Fibroblast of mammary gland (primary cell): ENCODE data around the gene PILRA.
"Not testable (repeated sequence)": the region's sequence is repeated elsewhere in the genome, so short reads cannot be mapped to it uniquely, and the experiment has no call there.

Source experiments
- DNase-seq: peaks from one replicate; pipeline ENCODE4 v3.0.0-alpha.2; 2010; ENCODE audit warnings: low read depth
- H3K4me3 ChIP-seq: 2 replicates; pipeline ENCODE4 v1.5.1; 2011; ENCODE audit warnings: low read depth, mild to moderate bottlenecking, low read length, moderate library complexity; ENCODE audit not compliant: control insufficient read depth
- TF ChIP-seq, protein P1 (sequence below): conservative IDR thresholded peaks from 2 replicates; pipeline ENCODE4 v1.5.1; 2011; ENCODE audit warnings: low read depth, low read length, inconsistent platforms; ENCODE audit not compliant: control insufficient read depth, insufficient read depth

The PILRA gene

DNA sequence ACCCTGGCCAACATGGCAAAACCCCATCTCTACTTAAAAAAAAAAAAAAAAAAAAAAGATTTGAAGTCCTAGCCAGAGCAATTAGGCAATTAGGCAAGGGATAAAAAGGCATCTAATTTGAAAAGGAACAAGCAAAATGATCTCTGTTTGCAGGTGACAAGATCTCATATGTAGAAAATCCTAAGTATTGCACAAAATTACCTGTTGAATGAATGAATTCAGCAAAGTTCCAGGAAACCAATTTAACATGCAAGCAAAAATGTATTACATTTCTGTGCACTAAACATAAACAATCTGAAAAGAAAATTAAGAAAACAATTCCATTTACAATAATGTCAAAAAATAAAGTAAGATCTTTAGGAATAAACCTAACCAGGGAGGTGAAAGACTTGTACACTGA lies 10.2 kb upstream of the PILRA start:
- no peak for DNase-seq
- TF ChIP-seq, protein P1, sequence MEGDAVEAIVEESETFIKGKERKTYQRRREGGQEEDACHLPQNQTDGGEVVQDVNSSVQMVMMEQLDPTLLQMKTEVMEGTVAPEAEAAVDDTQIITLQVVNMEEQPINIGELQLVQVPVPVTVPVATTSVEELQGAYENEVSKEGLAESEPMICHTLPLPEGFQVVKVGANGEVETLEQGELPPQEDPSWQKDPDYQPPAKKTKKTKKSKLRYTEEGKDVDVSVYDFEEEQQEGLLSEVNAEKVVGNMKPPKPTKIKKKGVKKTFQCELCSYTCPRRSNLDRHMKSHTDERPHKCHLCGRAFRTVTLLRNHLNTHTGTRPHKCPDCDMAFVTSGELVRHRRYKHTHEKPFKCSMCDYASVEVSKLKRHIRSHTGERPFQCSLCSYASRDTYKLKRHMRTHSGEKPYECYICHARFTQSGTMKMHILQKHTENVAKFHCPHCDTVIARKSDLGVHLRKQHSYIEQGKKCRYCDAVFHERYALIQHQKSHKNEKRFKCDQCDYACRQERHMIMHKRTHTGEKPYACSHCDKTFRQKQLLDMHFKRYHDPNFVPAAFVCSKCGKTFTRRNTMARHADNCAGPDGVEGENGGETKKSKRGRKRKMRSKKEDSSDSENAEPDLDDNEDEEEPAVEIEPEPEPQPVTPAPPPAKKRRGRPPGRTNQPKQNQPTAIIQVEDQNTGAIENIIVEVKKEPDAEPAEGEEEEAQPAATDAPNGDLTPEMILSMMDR = no peak
- no peak overlapping the region for H3K4me3 ChIP-seq

DNA sequence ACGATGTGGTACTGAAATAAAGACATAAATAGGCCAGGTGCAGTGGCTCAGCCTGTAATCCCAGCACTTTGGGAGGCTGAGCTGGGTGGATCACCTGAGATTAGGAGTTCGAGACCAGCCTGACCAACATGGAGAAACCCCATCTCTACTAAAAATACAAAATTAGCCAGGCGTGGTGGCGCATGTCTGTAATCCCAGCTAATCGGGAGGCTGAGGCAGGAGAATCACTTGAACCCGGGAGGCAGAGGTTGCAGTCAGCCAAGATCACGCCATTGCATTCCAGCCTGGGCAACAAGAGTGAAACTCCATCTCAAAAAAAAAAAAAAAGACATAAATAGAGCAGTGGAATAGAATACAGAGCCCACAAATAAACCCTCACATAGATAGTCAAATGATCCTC lies 9.5 kb upstream of the PILRA start:
- DNase-seq, H3K4me3 ChIP-seq: not testable (repeated sequence)

DNA sequence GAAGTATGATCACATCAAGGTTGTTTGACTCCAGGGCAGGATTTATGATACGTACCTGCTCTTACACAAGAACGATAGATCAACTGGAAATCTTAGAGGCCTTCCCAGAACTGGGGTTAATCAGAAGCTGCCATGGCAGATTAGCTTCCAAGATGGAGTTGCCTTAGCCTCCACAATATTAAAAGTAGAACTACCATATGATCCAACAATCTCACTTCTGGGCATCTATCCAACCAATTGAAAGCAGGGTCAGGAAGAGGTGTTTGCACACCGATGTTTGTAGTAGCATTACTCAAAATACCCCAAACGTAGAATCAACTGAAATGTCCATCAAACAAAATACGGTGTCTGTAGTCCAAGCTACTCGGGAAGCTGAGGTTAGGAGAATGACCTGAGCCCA lies 8.8 kb upstream of the PILRA start:
- TF ChIP-seq, protein P1 = no peak
- no peak for DNase-seq
- H3K4me3 ChIP-seq = no peak overlapping the region

DNA sequence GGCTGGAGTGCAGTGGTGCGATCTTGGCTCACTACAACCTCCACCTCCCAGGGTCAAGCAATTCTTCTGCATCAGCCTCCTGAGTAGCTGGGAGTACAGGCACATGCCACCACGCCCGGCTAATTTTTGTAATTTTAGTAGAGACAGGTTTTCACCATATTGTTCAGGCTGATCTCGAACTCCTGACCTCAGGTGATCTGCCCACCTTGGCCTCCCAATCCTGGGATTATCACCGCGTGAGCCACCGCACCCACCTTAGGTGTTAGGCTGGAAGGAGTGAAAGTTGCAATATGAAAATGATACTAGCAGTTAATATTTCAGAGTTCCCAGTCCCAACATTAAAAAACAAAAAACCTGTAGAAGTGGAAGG lies 7.3 kb upstream of the PILRA start:
- not testable (repeated sequence) for DNase-seq, H3K4me3 ChIP-seq

DNA sequence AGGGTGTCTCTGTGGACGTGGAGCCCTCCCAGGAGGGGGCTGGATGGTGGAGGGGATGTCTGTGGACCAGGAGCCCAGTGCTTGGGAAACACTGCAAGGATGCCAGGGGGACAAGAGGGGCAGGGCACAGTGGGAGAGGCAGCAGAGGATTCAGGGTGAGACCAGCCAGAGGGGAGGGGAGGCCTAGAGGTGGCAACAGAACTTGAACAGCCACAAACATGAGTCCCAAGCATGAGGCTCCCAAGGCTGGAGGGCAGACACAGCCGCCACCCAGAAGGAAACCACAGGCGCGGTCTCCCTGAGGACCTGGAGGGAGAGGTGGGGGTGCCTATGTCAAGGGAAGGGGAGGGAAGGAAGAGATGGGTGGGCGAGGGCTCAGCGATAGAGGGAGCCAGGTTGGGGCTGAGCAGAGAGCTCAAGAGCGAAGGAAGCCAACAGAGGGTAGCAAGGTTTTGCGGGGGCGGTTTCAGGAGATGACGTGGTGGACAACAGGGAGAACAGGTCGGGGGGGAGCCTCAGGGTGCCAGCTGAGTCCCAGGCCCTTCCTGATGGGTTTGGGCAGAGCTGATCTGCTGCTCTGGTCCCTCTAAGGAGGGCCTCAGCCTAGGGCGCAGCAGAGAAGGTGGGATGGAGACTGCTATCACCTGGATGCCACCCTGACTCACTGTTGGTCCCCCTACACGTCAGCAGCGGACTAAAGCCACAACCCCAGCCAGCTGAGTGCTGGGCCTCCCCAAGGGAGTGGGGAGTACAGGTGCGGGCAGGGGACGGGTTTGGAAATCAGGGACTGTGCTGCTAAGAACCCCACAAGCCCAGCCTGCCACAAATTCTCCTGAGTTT lies 6.7 kb upstream of the PILRA start:
- TF ChIP-seq, protein P1 = no peak
- no peak for DNase-seq
- no peak overlapping the region for H3K4me3 ChIP-seq

DNA sequence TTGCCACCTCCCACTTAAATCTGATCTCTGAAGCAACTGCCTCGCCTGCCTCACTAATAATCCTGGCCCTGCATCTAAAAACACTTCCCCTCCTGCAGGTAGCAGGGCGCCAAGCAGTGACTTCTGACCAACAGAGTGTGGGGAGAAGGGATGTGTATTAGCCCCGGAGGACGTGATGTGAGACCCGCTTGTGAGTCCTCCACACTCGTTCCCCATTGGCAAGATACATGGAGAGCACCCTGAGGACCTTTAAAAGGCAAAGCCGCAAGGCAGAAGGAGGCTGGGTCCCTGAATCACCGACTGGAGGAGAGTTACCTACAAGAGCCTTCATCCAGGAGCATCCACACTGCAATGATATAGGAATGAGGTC lies 6.1 kb upstream of the PILRA start:
- DNase-seq = no peak
- H3K4me3 ChIP-seq = no peak overlapping the region
- TF ChIP-seq, protein P1 = no peak

DNA sequence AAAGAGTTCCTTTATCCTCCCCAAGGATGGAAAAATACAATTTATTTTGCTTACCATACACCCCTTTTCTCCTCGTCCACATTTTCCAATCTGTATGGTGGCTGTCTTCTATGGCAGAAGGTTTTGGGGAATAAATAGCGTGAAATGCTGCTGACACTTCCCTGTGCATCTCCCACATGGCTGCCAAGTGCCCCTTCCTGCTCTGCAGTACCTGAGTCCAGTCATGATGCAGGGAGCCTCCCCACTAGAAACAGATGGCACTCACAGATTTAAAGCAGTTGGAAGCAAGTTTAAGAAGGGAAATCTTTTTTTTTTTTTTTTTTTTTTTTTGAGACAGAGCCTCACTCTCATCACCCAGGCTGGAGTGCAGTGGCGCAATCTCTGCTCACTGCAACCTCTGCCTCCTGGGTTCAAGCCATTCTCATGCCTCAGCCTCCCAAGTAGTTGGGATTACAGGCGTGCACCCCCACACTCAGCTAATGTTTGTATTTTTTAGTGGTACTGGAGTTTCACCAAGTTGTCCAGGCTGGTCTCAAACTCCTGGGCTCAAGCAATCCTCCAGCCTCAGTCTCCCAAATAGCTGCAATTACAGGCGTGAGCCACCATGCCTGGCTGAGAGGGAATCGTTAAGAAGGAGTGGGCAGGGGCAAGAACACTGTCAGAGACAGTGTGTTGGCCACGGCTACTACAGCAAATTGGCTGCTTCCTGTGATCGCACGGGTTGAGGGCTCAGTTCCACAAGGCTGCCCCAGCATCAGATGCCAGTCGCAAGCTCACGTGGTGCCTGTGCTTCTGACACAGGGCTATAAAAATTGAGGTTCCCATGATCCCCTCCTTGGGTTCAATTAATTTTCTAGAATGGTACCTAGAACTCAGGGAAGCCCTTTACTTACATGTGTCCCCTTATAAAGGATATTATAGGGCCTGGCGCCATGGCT lies 5.3 kb upstream of the PILRA start:
- TF ChIP-seq, protein P1 = no peak
- DNase-seq = no peak
- no peak overlapping the region for H3K4me3 ChIP-seq
